ENCODE results near the gene CREB3.

Gene CREB3

GRCh38 chr9:35732185-35732799 lies at the start of gene CREB3, which contains the start of gene TLN1:
Gene CREB3, plus strand, starts transcription at chr9:35732666. Its CDS starts 107 bp downstream, at chr9:35732773.
Gene TLN1, minus strand, starts transcription at chr9:35732195. Its CDS starts 6,501 bp downstream, at chr9:35725694.
- Histone ChIP-seq H3K9ac (ENCODE audit: low read depth, low read length) (peak within 1 kb of the TSS; percentile 70), H3K4me3 (ENCODE audit: low read depth, low read length) (peak within 1 kb of the TSS; percentile 89), H3K4me1 (ENCODE audit: control insufficient read depth, insufficient read depth, low read length) (peaks cover 45% of the 10 kb centered on the region), H3K27ac (ENCODE audit: low read depth, low read length) (peak within 1 kb of the TSS; percentile 93), H3K9me3 (ENCODE audit: control insufficient read depth, insufficient read depth, low read length) (no peaks in the 10 kb centered on the region), H3K27me3 (ENCODE audit: control insufficient read depth, insufficient read depth, low read length) (no peaks in the 10 kb centered on the region), H3K36me3 (ENCODE audit: control insufficient read depth, insufficient read depth, low read length) (peaks cover 32% of the 10 kb centered on the region)

GRCh38 chr9:35683323-35683722 lies 49.1 kb upstream of the CREB3 start:
- Histone ChIP-seq H3K4me3 (ENCODE audit: low read depth, low read length) (no peak overlapping the region), H3K36me3 (ENCODE audit: control insufficient read depth, insufficient read depth, low read length) (peaks cover 65% of the 10 kb centered on the region), H3K9ac (ENCODE audit: low read depth, low read length) (no peak overlapping the region), H3K27ac (ENCODE audit: low read depth, low read length) (no peak overlapping the region), H3K27me3 (ENCODE audit: control insufficient read depth, insufficient read depth, low read length) (no peaks in the 10 kb centered on the region), H3K9me3 (ENCODE audit: control insufficient read depth, insufficient read depth, low read length) (no peaks in the 10 kb centered on the region), H3K4me1 (ENCODE audit: control insufficient read depth, insufficient read depth, low read length) (peaks cover 8% of the 10 kb centered on the region)

- no peaks in the 10 kb centered on the region for H3K27me3 ChIP-seq (ENCODE audit: control insufficient read depth, insufficient read depth, low read length)
- H3K9me3 ChIP-seq (ENCODE audit: control insufficient read depth, insufficient read depth, low read length), result no peaks in the 10 kb centered on the region
- no peak overlapping the region for H3K27ac ChIP-seq (ENCODE audit: low read depth, low read length)
- no peak overlapping the region for H3K9ac ChIP-seq (ENCODE audit: low read depth, low read length)
- H3K4me1 ChIP-seq (ENCODE audit: control insufficient read depth, insufficient read depth, low read length), result peaks cover 13% of the 10 kb centered on the region
- H3K36me3 ChIP-seq (ENCODE audit: control insufficient read depth, insufficient read depth, low read length), result peaks cover 69% of the 10 kb centered on the region
- no peak overlapping the region for H3K4me3 ChIP-seq (ENCODE audit: low read depth, low read length)
Measured at GRCh38 chr9:35684921-35685320, 47.5 kb upstream of the CREB3 start.

GRCh38 chr9:35685506-35685905 lies 47.0 kb upstream of the CREB3 start:
- Histone ChIP-seq H3K27ac (ENCODE audit: low read depth, low read length) (no peak overlapping the region), H3K4me1 (ENCODE audit: control insufficient read depth, insufficient read depth, low read length) (peaks cover 12% of the 10 kb centered on the region), H3K4me3 (ENCODE audit: low read depth, low read length) (no peak overlapping the region), H3K36me3 (ENCODE audit: control insufficient read depth, insufficient read depth, low read length) (peaks cover 69% of the 10 kb centered on the region), H3K9ac (ENCODE audit: low read depth, low read length) (no peak overlapping the region), H3K9me3 (ENCODE audit: control insufficient read depth, insufficient read depth, low read length) (no peaks in the 10 kb centered on the region), H3K27me3 (ENCODE audit: control insufficient read depth, insufficient read depth, low read length) (no peaks in the 10 kb centered on the region)

- no peaks in the 10 kb centered on the region for H3K27me3 ChIP-seq (ENCODE audit: control insufficient read depth, insufficient read depth, low read length)
- no peak overlapping the region for H3K9ac ChIP-seq (ENCODE audit: low read depth, low read length)
- no peak overlapping the region for H3K27ac ChIP-seq (ENCODE audit: low read depth, low read length)
- peaks cover 10% of the 10 kb centered on the region for H3K4me1 ChIP-seq (ENCODE audit: control insufficient read depth, insufficient read depth, low read length)
- no peak overlapping the region for H3K4me3 ChIP-seq (ENCODE audit: low read depth, low read length)
- peaks cover 69% of the 10 kb centered on the region for H3K36me3 ChIP-seq (ENCODE audit: control insufficient read depth, insufficient read depth, low read length)
- H3K9me3 ChIP-seq (ENCODE audit: control insufficient read depth, insufficient read depth, low read length), result no peaks in the 10 kb centered on the region
Measured at GRCh38 chr9:35686222-35687203, 46.0 kb upstream of the CREB3 start.

GRCh38 chr9:35687306-35687705 lies 45.2 kb upstream of the CREB3 start:
- no peak overlapping the region for H3K27ac ChIP-seq (ENCODE audit: low read depth, low read length)

GRCh38 chr9:35687972-35688557 lies 44.4 kb upstream of the CREB3 start:
- Histone ChIP-seq H3K4me1 (ENCODE audit: control insufficient read depth, insufficient read depth, low read length) (peaks cover 11% of the 10 kb centered on the region), H3K9me3 (ENCODE audit: control insufficient read depth, insufficient read depth, low read length) (no peaks in the 10 kb centered on the region), H3K36me3 (ENCODE audit: control insufficient read depth, insufficient read depth, low read length) (peaks cover 55% of the 10 kb centered on the region), H3K27ac (ENCODE audit: low read depth, low read length) (no peak overlapping the region), H3K4me3 (ENCODE audit: low read depth, low read length) (peak overlapping the region; percentile 80), H3K27me3 (ENCODE audit: control insufficient read depth, insufficient read depth, low read length) (no peaks in the 10 kb centered on the region), H3K9ac (ENCODE audit: low read depth, low read length) (no peak overlapping the region)

More at GRCh38 chr9:35687306-35687705, 45.2 kb upstream of the CREB3 start:
- Histone ChIP-seq H3K27me3 (ENCODE audit: control insufficient read depth, insufficient read depth, low read length) (no peaks in the 10 kb centered on the region), H3K4me3 (ENCODE audit: low read depth, low read length) (no peak overlapping the region), H3K9ac (ENCODE audit: low read depth, low read length) (no peak overlapping the region), H3K4me1 (ENCODE audit: control insufficient read depth, insufficient read depth, low read length) (peaks cover 11% of the 10 kb centered on the region), H3K9me3 (ENCODE audit: control insufficient read depth, insufficient read depth, low read length) (no peaks in the 10 kb centered on the region), H3K36me3 (ENCODE audit: control insufficient read depth, insufficient read depth, low read length) (peaks cover 63% of the 10 kb centered on the region)

GRCh38 chr9:35688558-35689541 lies 43.6 kb upstream of the CREB3 start:
- Histone ChIP-seq H3K36me3 (ENCODE audit: control insufficient read depth, insufficient read depth, low read length) (peaks cover 47% of the 10 kb centered on the region), H3K4me1 (ENCODE audit: control insufficient read depth, insufficient read depth, low read length) (peaks cover 11% of the 10 kb centered on the region), H3K9ac (ENCODE audit: low read depth, low read length) (peak overlapping the region; percentile 76), H3K27me3 (ENCODE audit: control insufficient read depth, insufficient read depth, low read length) (no peaks in the 10 kb centered on the region), H3K27ac (ENCODE audit: low read depth, low read length) (peak overlapping the region; percentile 78), H3K4me3 (ENCODE audit: low read depth, low read length) (peak overlapping the region; percentile 80), H3K9me3 (ENCODE audit: control insufficient read depth, insufficient read depth, low read length) (no peaks in the 10 kb centered on the region)

- peak within 1 kb of the TSS; percentile 76 for H3K9ac ChIP-seq (ENCODE audit: low read depth, low read length)
- no peaks in the 10 kb centered on the region for H3K9me3 ChIP-seq (ENCODE audit: control insufficient read depth, insufficient read depth, low read length)
- H3K4me1 ChIP-seq (ENCODE audit: control insufficient read depth, insufficient read depth, low read length), result peaks cover 11% of the 10 kb centered on the region
- peak within 1 kb of the TSS; percentile 80 for H3K4me3 ChIP-seq (ENCODE audit: low read depth, low read length)
- no peaks in the 10 kb centered on the region for H3K27me3 ChIP-seq (ENCODE audit: control insufficient read depth, insufficient read depth, low read length)
- peak within 1 kb of the TSS; percentile 78 for H3K27ac ChIP-seq (ENCODE audit: low read depth, low read length)
- H3K36me3 ChIP-seq (ENCODE audit: control insufficient read depth, insufficient read depth, low read length), result peaks cover 39% of the 10 kb centered on the region
Measured at GRCh38 chr9:35689542-35690293, 42.7 kb upstream of the CREB3 start, which contains the start of gene TPM2. Gene TPM2, minus strand, starts transcription at chr9:35689925. Its CDS starts 108 bp downstream, at chr9:35689817.
